Activated naive CD8-positive, alpha-beta T cell treated with anti-CD3 and anti-CD28 coated beads for 36 hours (primary cell): Measurements from ENCODE around the gene CBLN2. TPM values are rescaled to one million over a fixed set of nuclear protein-coding genes. Genes with fewer than 3 reads are reported as not detected.

Source experiments
- DNase-seq: peaks from one replicate; pipeline ENCODE4 v3.0.0; 2021
- H3K27ac Mint-ChIP-seq: one replicate; pipeline ENCODE4 v1.8.0; 2022; ENCODE audit warnings: mild to moderate bottlenecking, moderate library complexity, mixed read lengths
- H3K27me3 Mint-ChIP-seq: one replicate; pipeline ENCODE4 v1.8.0; 2022; ENCODE audit warnings: mild to moderate bottlenecking, mixed read lengths
- H3K36me3 Mint-ChIP-seq: one replicate; pipeline ENCODE4 v1.8.0; 2021; ENCODE audit warnings: mild to moderate bottlenecking, mixed read lengths
- H3K4me1 Mint-ChIP-seq: one replicate; pipeline ENCODE4 v1.8.0; 2021; ENCODE audit warnings: mixed read lengths
- H3K4me3 Mint-ChIP-seq: one replicate; pipeline ENCODE4 v1.8.0; 2022; ENCODE audit warnings: mild to moderate bottlenecking, moderate library complexity, mixed read lengths
- H3K9me3 Mint-ChIP-seq: one replicate; pipeline ENCODE4 v1.8.0; 2022; ENCODE audit warnings: mixed read lengths
- total RNA-seq, 2 experiments: library from RNA; stranded (reverse); gene quantifications; one replicate each; pipeline ENCODE4 v1.2.3, GENCODE V29; 2021

Gene CBLN2
- total RNA-seq, 2 experiments from 2014 or later = not detected

DNA sequence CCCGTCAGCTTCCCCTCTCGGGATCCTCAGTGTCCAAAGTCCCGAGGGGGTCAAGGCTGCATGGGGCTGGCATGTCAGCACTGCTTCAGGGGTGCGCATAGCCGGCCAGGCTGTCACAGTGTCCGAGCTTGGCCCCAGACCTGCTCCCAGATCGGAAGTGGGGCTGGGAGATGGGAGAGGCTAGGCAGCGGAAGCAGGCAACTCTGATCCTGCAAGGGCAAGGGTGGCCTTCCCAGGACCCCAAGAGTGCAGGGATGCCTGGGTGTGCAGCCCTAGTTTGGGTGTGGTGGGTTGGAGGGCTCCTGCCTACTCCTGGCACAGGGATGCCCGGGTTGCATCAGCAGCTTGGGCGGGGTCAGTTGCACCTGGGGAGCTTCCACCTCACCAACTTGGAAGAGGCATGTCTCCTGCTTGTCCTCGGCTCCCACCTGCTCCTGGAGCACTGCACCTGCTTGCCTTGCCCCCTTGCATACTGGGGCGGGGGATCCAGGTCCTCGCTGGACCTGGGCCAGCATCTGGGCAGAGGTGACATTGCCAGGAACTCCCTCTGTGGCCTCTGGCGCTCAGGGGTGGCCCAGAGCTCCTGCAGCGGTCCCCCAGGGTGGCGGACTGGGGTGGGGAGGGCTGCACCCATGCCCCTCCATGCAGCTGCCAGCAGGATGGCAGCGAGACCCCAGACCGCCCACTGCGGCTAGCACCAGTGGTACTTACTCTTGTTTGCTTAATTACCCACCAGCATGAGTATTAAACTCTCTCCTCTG, 41.3 kb downstream of the CBLN2 start:
- H3K9me3 Mint-ChIP-seq = peaks cover 2% of the 10 kb centered on the region
- DNase-seq = no peak
- H3K27ac Mint-ChIP-seq = no peak overlapping the region
- H3K4me3 Mint-ChIP-seq = no peak overlapping the region
- no peaks in the 10 kb centered on the region for H3K4me1 Mint-ChIP-seq
- no peaks in the 10 kb centered on the region for H3K27me3 Mint-ChIP-seq
- H3K36me3 Mint-ChIP-seq = no peaks in the 10 kb centered on the region

DNA sequence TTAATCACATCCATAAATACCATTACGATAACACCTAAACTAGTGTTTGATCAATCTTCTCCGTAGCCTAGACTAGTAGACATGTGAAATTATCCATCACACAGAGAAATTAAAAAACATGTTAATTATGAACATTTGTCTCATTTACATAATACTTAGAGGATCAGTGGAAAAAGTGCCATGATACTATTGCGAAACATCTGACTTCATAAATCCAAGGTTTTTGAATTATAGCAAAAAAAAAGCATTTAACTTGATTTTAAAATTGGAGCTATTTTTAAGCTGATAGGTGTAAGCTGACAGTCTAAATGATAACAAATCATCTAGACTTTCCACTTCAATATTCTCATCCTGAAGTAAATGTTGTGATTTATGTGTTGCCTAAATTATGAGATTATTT, 51.6 kb downstream of the CBLN2 start:
- no peak overlapping the region for H3K27ac Mint-ChIP-seq

More for the DNA sequence above, 51.6 kb downstream of the CBLN2 start:
- H3K9me3 Mint-ChIP-seq = no peaks in the 10 kb centered on the region
- no peak for DNase-seq
- no peak overlapping the region for H3K4me3 Mint-ChIP-seq
- H3K36me3 Mint-ChIP-seq = no peaks in the 10 kb centered on the region
- no peaks in the 10 kb centered on the region for H3K27me3 Mint-ChIP-seq
- H3K4me1 Mint-ChIP-seq = no peaks in the 10 kb centered on the region
